ENCODE measurements around the gene FBXO44.

DNA sequence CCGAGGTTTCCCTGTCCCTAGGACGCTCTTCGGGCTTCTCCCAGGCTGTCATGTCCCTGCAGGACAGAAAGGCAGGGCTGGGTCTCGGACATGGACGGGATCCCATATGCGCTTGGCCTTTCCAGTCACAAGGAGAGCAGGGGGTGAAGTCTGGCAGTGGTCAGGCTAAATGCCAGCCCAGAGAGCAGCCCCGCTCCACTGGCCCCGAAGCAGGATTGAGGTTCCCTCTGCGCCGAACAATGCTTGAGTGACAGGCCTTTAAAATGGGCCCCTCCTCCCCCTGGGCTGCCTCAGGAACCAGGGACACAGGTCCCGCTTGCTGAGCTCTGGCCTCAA lies 49.5 kb downstream of the FBXO44 start:
- TF ChIP-seq EZH2 (IDR thresholded peaks at IDR 0.05; ENCODE audit: borderline replicate concordance, low read length) (no peak), CTCF (IDR thresholded peaks at IDR 0.05; ENCODE audit: low read length) (no peak)
